Muscle of leg (tissue), 11 donors: ENCODE measurements around the gene LTBP4. TPM values are rescaled to one million over a fixed set of nuclear protein-coding genes. Genes with fewer than 3 reads are reported as not detected.
"Not testable (repeated sequence)": the region's sequence is repeated elsewhere in the genome, so short reads cannot be mapped to it uniquely, and the experiment has no call there.

ENCODE experiments used
- DNase-seq: peaks from one replicate; pipeline ENCODE4 v3.0.0; 2013
- H3K27ac ChIP-seq: one replicate; pipeline ENCODE4 v1.5.1; 2013; ENCODE audit warnings: mild to moderate bottlenecking, low read length, control low read depth
- H3K27me3 ChIP-seq: one replicate; pipeline ENCODE4 v1.6.1; 2013; ENCODE audit warnings: low read length; ENCODE audit not compliant: control insufficient read depth, insufficient read depth
- H3K36me3 ChIP-seq: one replicate; pipeline ENCODE4 v1.6.1; 2013; ENCODE audit warnings: low read length; ENCODE audit not compliant: control insufficient read depth, insufficient read depth
- H3K4me1 ChIP-seq: one replicate; pipeline ENCODE4 v1.6.1; 2013; ENCODE audit warnings: low read length; ENCODE audit not compliant: control insufficient read depth, insufficient read depth
- H3K4me3 ChIP-seq: one replicate; pipeline ENCODE4 v1.5.1; 2013; ENCODE audit warnings: low read length, control low read depth
- H3K9me3 ChIP-seq: replicated peaks from 2 replicates; pipeline ENCODE4 v1.6.1; 2013; ENCODE audit warnings: low read depth, low read length; ENCODE audit not compliant: control insufficient read depth
- WGBS: methylation state at CpG from one replicate; pipeline ENCODE4 v1.1.5; 2013; ENCODE audit warnings: missing lambda C conversion rate; ENCODE audit not compliant: insufficient coverage; 5-methylcytosine and 5-hydroxymethylcytosine counted together
- polyA plus RNA-seq, 8 donors: library from polyadenylated mRNA; unstranded; fragments of 120-200 nt; gene quantifications; one replicate each; pipeline versions ENCODE4 v1.2.1 to v1.2.3, GENCODE V29; 2013; ENCODE audit warnings: inconsistent platforms in 1 of 8, low replicate concordance in 1 of 8; ENCODE audit not compliant: insufficient read length in 8 of 8, insufficient read depth in 1 of 8
- total RNA-seq: library from RNA; stranded (reverse); fragments of 120-200 nt; gene quantifications from one replicate; pipeline ENCODE4 v1.2.4, GENCODE V29; 2013

The LTBP4 gene
- total and polyA plus RNA-seq, 9 donors: 69.6 to 383 (median 308) TPM

DNA sequence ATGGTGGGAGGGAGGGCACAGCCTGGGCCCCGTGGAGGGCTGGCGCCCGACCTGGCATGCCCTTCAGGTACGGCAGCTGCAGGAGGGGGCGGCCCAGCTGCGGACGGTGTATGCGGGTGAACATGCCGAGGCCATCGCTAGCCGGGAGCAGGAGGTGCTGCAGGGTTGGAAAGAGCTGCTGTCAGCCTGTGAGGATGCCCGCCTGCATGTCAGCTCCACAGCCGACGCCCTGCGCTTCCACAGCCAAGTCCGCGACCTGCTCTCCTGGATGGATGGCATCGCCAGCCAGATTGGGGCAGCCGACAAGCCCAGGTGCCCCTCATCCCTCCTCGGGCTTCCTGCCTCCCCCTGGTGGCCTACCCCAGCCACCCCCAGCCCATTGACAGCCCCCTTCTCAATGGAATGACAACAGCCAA is 41.1 kb upstream of the LTBP4 start:
- H3K9me3 ChIP-seq: no peaks in the 10 kb centered on the region
- no peak for DNase-seq
- no peak overlapping the region for H3K27ac ChIP-seq
- H3K36me3 ChIP-seq: no peaks in the 10 kb centered on the region
- 64% methylated on average over 20 of the region's 20 CpGs for WGBS
- peaks cover 31% of the 10 kb centered on the region for H3K27me3 ChIP-seq
- no peaks in the 10 kb centered on the region for H3K4me1 ChIP-seq
- H3K4me3 ChIP-seq: no peak overlapping the region

DNA sequence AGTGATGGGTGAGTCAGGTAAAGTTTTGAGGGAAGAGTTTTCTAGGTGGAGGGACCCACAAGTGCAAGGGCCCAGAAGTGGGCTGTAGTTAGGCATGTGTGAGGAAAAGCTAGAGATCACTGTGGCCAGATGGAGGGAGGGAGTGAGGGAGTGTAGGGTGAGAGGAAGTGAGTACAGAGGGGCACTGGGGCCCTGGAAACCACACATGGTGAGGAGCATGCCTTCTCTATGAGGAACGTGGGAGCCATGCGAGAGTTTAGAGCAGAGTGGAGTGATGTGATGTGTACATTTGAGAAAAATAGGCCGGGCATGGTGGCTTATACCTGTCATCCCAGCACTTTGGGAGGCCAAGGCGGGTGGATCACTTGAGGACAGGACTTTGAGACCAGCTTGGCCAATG is 39.2 kb upstream of the LTBP4 start:
- DNase-seq: no peak
- H3K4me3 ChIP-seq: no peak overlapping the region
- 57% methylated on average over 4 of the region's 4 CpGs for WGBS
- no peaks in the 10 kb centered on the region for H3K4me1 ChIP-seq
- H3K9me3 ChIP-seq: no peaks in the 10 kb centered on the region
- H3K36me3 ChIP-seq: no peaks in the 10 kb centered on the region
- peaks cover 45% of the 10 kb centered on the region for H3K27me3 ChIP-seq
- H3K27ac ChIP-seq: no peak overlapping the region

DNA sequence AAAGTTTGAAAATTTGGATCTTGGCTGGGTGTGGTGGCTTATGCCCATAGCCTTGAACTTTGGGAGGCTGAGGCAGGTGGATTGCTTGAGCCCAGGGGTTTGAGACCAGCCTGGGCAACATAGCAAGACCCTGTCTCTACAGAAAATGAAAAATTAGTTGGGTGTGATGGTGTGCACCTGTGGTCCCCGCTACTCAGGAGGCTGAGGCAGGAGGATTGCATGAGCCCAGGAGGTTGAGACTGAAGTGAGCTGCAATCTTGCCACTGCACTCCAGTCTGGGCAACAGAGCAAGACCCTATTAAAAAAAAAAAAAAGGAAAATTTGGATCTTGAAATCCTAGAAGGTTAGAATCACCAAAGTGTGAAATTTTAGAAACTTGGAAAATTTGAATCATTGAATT is 36.6 kb upstream of the LTBP4 start:
- not testable (repeated sequence) for H3K36me3 ChIP-seq, H3K27ac ChIP-seq, H3K4me1 ChIP-seq, H3K4me3 ChIP-seq, H3K9me3 ChIP-seq, DNase-seq
- 67% methylated on average over 1 of the region's 1 CpG for WGBS
- H3K27me3 ChIP-seq: peaks cover 69% of the 10 kb centered on the region

DNA sequence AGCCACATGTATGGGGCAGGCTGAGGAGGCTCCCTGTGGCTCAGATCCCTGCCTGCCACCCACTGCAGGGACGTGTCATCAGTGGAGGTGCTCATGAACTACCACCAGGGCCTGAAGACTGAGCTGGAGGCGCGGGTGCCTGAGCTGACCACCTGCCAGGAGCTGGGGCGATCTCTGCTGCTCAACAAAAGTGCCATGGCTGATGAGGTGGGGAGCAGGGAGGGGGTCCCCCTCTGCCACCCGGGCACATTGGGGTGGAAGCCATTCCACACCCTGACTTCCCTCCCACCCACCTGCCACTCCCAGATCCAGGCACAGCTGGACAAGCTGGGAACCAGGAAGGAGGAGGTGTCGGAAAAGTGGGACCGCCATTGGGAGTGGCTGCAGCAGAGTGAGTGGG is 35.8 kb upstream of the LTBP4 start:
- Histone ChIP-seq H3K4me3 (no peak overlapping the region), H3K4me1 (peaks cover 6% of the 10 kb centered on the region), H3K27ac (no peak overlapping the region), H3K27me3 (peaks cover 65% of the 10 kb centered on the region), H3K9me3 (no peaks in the 10 kb centered on the region), H3K36me3 (no peaks in the 10 kb centered on the region)
- WGBS: 75% methylated on average over 2 of the region's 7 CpGs
- DNase-seq: no peak

DNA sequence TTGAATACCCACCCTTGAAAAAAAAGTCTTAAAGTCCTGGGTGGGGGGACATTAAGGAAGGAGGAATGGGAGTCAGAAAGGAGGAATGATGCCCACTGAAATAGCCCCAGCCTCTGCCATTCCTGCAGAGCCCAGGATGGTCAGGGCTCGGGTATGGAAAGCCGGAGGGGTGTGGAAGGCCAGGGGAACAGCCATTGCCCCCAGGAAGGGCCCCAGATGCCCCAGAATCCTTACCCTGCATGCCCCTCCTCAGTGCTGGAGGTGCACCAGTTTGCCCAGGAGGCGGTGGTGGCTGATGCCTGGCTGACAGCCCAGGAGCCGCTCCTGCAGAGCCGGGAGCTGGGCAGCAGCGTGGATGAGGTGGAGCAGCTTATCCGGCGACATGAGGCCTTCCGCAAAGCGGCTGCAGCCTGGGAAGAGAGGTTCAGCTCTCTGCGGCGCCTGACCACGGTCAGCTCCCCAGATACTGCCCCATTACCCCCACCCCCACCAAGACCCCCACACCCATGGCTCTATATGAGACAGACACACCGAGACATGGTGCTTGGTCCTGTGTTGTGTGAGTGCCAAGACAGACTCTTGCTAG is 35.2 kb upstream of the LTBP4 start:
- WGBS: 49% methylated on average over 7 of the region's 14 CpGs
- Histone ChIP-seq H3K4me1 (peaks cover 6% of the 10 kb centered on the region), H3K27me3 (peaks cover 61% of the 10 kb centered on the region), H3K36me3 (no peaks in the 10 kb centered on the region), H3K9me3 (no peaks in the 10 kb centered on the region), H3K27ac (no peak overlapping the region), H3K4me3 (no peak overlapping the region)
- no peak for DNase-seq

DNA sequence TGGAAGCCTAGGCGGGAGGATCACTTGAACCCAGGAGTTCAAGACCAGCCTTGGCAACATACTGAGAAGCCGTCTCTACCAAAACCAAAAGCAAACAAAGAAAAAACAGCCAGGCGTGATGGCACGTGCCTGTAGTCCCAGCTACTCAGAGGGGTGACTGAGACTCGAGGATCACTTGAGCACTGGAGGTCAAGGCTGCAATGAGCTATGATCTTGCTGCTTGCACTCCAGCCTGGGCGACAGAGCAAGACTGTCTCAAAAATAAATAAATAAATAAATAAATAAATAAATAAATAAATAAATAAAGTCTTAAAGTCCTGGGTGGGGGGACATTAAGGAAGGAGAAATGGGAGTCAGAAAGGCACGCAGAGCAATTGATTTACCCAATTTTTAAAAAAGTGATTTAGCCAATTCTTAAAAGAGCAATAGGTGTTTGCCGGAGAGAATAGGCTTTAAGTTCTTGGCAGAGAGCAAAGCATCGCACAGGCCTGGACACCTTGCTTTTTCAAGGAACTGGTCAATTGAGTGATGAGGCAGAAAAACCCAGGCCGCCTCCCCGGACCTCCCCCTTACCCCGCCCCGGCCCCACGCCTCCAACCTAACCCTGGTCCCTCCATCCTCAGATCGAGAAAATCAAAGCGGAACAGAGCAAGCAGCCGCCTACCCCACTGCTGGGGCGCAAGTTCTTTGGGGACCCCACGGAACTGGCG is 34.0 kb upstream of the LTBP4 start:
- H3K36me3 ChIP-seq: no peaks in the 10 kb centered on the region
- no peak for DNase-seq
- H3K27me3 ChIP-seq: peaks cover 61% of the 10 kb centered on the region
- no peaks in the 10 kb centered on the region for H3K9me3 ChIP-seq
- H3K27ac ChIP-seq: no peak overlapping the region
- 6% methylated on average over 13 of the region's 20 CpGs for WGBS
- H3K4me3 ChIP-seq: no peak overlapping the region
- H3K4me1 ChIP-seq: peaks cover 6% of the 10 kb centered on the region

DNA sequence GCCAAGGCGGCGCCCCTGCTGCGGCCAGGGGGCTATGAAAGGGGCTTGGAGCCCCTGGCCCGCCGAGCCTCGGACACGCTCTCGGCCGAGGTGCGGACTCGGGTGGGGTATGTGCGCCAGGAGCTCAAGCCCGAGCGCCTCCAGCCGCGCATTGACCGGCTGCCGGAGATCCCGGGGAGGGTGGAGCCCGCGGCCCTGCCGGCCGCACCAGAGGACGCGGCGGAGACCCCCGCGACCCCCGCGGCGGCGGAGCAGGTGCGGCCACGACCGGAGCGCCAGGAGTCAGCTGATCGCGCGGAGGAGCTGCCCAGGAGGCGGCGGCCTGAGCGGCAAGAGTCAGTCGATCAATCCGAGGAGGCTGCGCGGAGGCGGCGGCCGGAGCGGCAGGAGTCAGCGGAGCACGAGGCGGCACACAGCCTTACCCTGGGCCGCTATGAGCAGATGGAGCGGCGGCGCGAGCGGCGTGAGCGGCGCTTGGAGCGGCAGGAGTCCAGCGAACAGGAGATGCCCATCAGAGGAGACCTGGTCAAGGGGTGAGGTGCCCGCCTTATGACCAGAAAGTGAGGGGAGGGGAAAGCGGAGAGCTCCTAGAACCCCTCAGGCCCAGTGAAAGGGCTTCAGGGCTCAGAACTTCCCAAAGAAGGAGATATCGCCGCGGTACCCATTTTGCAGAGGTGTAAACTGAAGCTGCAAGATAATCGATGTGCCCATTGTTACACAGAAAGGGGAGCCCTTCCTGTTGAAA is 33.2 kb upstream of the LTBP4 start:
- Histone ChIP-seq H3K27ac (no peak overlapping the region), H3K9me3 (no peaks in the 10 kb centered on the region), H3K27me3 (peaks cover 59% of the 10 kb centered on the region), H3K4me3 (no peak overlapping the region), H3K36me3 (no peaks in the 10 kb centered on the region), H3K4me1 (peaks cover 6% of the 10 kb centered on the region)
- no peak for DNase-seq
- 5% methylated on average over 70 of the region's 70 CpGs for WGBS

DNA sequence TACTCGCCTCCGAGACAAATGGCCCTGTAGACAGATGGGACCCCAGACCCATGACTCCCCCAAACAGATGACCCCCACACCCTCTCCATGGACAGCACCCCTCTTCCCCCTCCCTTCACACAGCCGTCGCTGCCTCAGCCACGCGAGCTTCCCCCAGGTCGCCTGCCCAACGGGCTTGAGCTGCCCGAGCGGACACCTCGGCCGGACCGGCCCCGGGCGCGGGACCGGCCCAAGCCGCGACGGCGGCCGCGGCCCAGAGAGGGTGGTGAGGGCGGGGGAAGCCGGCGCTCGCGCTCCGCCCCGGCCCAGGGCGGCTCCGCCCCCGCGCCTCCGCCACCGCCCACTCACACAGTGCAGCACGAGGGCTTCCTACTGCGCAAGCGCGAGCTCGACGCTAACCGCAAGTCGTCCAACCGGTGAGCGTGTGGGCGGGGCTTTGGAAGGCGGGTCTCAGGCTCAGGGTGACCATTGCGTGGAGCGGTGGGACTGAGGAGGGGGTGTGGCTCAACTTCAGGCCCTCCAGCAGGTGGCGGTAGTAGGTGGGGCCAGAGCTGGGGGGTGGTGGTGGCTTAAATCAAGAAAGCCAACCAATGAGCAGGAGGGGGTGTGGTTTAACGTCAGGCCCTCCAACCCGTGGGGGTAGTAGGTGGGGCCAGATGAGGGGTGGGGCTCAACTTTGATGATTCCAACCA is 30.7 kb upstream of the LTBP4 start:
- peaks cover 6% of the 10 kb centered on the region for H3K4me1 ChIP-seq
- 0% methylated on average over 42 of the region's 53 CpGs for WGBS
- H3K36me3 ChIP-seq: no peaks in the 10 kb centered on the region
- H3K27ac ChIP-seq: no peak overlapping the region
- DNase-seq: peak; percentile 97
- H3K9me3 ChIP-seq: no peaks in the 10 kb centered on the region
- H3K27me3 ChIP-seq: peaks cover 44% of the 10 kb centered on the region
- H3K4me3 ChIP-seq: peak overlapping the region; percentile 26

DNA sequence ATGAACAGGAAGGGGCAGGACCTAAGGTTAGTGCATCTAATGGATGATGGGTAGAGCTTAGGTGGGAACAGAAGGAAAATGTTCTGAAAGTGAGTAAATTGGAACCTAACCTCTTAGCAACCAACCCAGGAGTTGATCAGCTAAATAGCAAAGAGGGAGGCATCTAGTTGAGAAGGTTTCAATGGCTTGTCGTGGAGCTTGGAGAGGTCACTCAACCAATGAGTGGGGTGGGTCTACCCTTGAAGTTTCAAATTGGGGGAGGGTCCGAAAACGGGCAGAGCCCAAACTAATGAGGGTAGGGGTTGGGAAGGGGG is 30.2 kb upstream of the LTBP4 start:
- peaks cover 8% of the 10 kb centered on the region for H3K4me1 ChIP-seq
- peaks cover 40% of the 10 kb centered on the region for H3K27me3 ChIP-seq
- no peaks in the 10 kb centered on the region for H3K36me3 ChIP-seq
- H3K27ac ChIP-seq: no peak overlapping the region
- no peak overlapping the region for H3K4me3 ChIP-seq
- WGBS: 25% methylated on average over 2 of the region's 3 CpGs
- DNase-seq: no peak
- no peaks in the 10 kb centered on the region for H3K9me3 ChIP-seq

DNA sequence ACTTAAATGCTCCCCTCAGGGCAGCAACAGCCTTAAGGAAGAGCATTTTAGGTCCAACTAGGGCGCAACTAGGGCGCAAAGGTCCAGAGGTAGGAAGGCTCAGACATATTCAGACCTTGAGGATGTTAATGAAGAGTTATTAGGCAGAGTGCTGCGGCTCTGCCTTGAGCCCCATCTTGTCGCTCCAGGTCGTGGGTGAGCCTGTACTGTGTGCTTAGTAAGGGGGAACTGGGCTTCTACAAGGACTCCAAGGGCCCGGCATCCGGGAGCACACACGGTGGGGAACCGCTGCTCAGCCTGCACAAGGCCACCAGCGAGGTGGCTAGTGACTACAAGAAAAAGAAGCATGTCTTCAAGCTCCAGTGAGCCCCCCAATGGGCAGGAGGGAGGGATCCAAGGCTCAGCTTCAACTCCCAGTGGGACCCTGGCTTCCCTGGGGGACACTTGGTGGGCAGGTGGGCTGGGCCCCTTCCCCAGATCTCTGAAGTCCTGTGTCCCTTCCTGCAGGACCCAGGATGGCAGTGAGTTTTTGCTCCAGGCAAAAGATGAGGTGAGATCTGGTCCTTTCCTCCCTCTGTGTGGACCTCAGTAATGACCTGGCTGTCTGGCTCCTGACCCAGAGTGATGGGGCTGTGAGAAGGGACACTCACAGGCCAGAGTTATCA is 29.2 kb upstream of the LTBP4 start:
- Histone ChIP-seq H3K27ac (no peak overlapping the region), H3K9me3 (no peaks in the 10 kb centered on the region), H3K4me3 (no peak overlapping the region), H3K36me3 (no peaks in the 10 kb centered on the region), H3K4me1 (peaks cover 11% of the 10 kb centered on the region), H3K27me3 (peaks cover 33% of the 10 kb centered on the region)
- DNase-seq: no peak
- 82% methylated on average over 8 of the region's 10 CpGs for WGBS
